ENCODE data around the gene PCF11. TPM values are rescaled to one million over a fixed set of nuclear protein-coding genes. Genes with fewer than 3 reads are reported as not detected.

Gene PCF11
- total RNA-seq = 100 to 1,000 TPM in 1 of 2 donors, 10 to 100 TPM in 1; 73.4 to 114 TPM

GRCh38 chr11:83156996-83157593, at the start of gene PCF11:
TSS of gene PCF11 (plus strand) at chr11:83157131. CDS start at chr11:83157440, 309 bp downstream.
- no peak for TF ChIP-seq CTCF (IDR thresholded peaks at IDR 0.05)
- Histone ChIP-seq H3K9me3 (no peaks in the 10 kb centered on the region), H3K36me3 (no peaks in the 10 kb centered on the region), H3K4me3 (peak within 1 kb of the TSS; percentile 81), H3K27me3 (replicated peaks; ENCODE audit: insufficient read depth) (no peaks in the 10 kb centered on the region), H3K27ac (peak within 1 kb of the TSS; percentile 96 to 100), H3K4me1 (ENCODE audit: control insufficient read depth in 1 of 2, low read depth in 2 of 2) (peaks cover 17 to 25% of the 10 kb centered on the region in 2 donors)
- DNase-seq (ENCODE audit: low spot score) = no peak
- ATAC-seq (ENCODE audit: insufficient number of reproducible peaks, low FRiP score, low read depth) = no peak

- Histone ChIP-seq H3K27me3 (replicated peaks; ENCODE audit: insufficient read depth) (no peaks in the 10 kb centered on the region), H3K4me3 (no peak overlapping the region), H3K27ac (no peak overlapping the region), H3K9me3 (no peaks in the 10 kb centered on the region), H3K4me1 (ENCODE audit: control insufficient read depth in 1 of 2, low read depth in 2 of 2) (peaks cover 3 to 20% of the 10 kb centered on the region in 2 donors), H3K36me3 (no peaks in the 10 kb centered on the region)
- DNase-seq (ENCODE audit: low spot score) (no peak), ATAC-seq (ENCODE audit: insufficient number of reproducible peaks, low FRiP score, low read depth) (no peak)
- no peak for TF ChIP-seq CTCF (IDR thresholded peaks at IDR 0.05)
Observed at GRCh38 chr11:83112886-83113285, 44.0 kb upstream of the PCF11 start.

- no peaks in the 10 kb centered on the region for H3K27me3 ChIP-seq (replicated peaks; ENCODE audit: insufficient read depth)
- H3K9me3 ChIP-seq = no peaks in the 10 kb centered on the region
- no peak for ATAC-seq (ENCODE audit: insufficient number of reproducible peaks, low FRiP score, low read depth)
- DNase-seq (ENCODE audit: low spot score) = no peak
- H3K4me1 ChIP-seq (ENCODE audit: control insufficient read depth in 1 of 2, low read depth in 2 of 2) = peaks cover 3 to 26% of the 10 kb centered on the region in 2 donors
- TF ChIP-seq CTCF (IDR thresholded peaks at IDR 0.05) = no peak
- no peaks in the 10 kb centered on the region for H3K36me3 ChIP-seq
- peak overlapping the region; percentile 29 for H3K4me3 ChIP-seq
- H3K27ac ChIP-seq = no peak overlapping the region
Observed at GRCh38 chr11:83115026-83115425, 41.9 kb upstream of the PCF11 start.

- Histone ChIP-seq H3K36me3 (no peaks in the 10 kb centered on the region), H3K4me1 (ENCODE audit: control insufficient read depth in 1 of 2, low read depth in 2 of 2) (peaks cover 3 to 26% of the 10 kb centered on the region in 2 donors), H3K4me3 (peak overlapping the region; percentile 29), H3K27me3 (replicated peaks; ENCODE audit: insufficient read depth) (no peaks in the 10 kb centered on the region), H3K9me3 (no peaks in the 10 kb centered on the region), H3K27ac (no peak overlapping the region)
- ATAC-seq (ENCODE audit: insufficient number of reproducible peaks, low FRiP score, low read depth) (no peak), DNase-seq (ENCODE audit: low spot score) (no peak)
- TF ChIP-seq CTCF (IDR thresholded peaks at IDR 0.05) = no peak
Observed at GRCh38 chr11:83115551-83115950, 41.4 kb upstream of the PCF11 start.

GRCh38 chr11:83116015-83116641, 40.8 kb upstream of the PCF11 start:
- DNase-seq (ENCODE audit: low spot score) (no peak), ATAC-seq (ENCODE audit: insufficient number of reproducible peaks, low FRiP score, low read depth) (no peak)
- TF ChIP-seq CTCF (IDR thresholded peaks at IDR 0.05) = no peak
- no peak overlapping the region for H3K27ac ChIP-seq
- peak overlapping the region; percentile 76 for H3K4me3 ChIP-seq
- no peaks in the 10 kb centered on the region for H3K9me3 ChIP-seq
- peaks cover 3 to 26% of the 10 kb centered on the region in 2 donors for H3K4me1 ChIP-seq (ENCODE audit: control insufficient read depth in 1 of 2, low read depth in 2 of 2)
- H3K27me3 ChIP-seq (replicated peaks; ENCODE audit: insufficient read depth) = no peaks in the 10 kb centered on the region
- H3K36me3 ChIP-seq = no peaks in the 10 kb centered on the region
